Endothelial cell of umbilical vein (primary cell): Measurements from ENCODE around the gene RALGPS2. TPM values are rescaled to one million over a fixed set of nuclear protein-coding genes. Genes with fewer than 3 reads are reported as not detected.

Source experiments
- BruUV-seq: library from RNA; stranded (reverse); fragments of 400-500 nt; replicated peaks from 2 replicates; lab custom pipeline; 2021; lab: Mats Ljungman, UMichigan
- CTCF ChIA-PET: fragments of 300-600, 350-600 bp; sonication (Branson Sonifier 250); formaldehyde crosslinking; loops from one replicate; lab custom pipeline; 2021; ENCODE audit warnings: antibody characterized with exemption, inconsistent platforms; lab: Charles Lee
- POLR2A ChIA-PET: fragments of 300-600, 350-600 bp; sonication (Branson Sonifier 250); formaldehyde crosslinking; loops from one replicate; lab custom pipeline; 2021; ENCODE audit warnings: antibody characterized with exemption, inconsistent platforms; lab: Charles Lee
- DNase-seq: peaks from one replicate; pipeline ENCODE4 v3.0.0-alpha.2; 2011; ENCODE audit warnings: low read depth, low spot score
- FAIRE-seq: peaks from 2 replicates; lab custom pipeline; 2011; peaks lifted over from hg19 to GRCh38; lab: Jason Lieb, UNC
- H2AFZ ChIP-seq: 2 replicates; pipeline ENCODE4 v1.6.0; 2012; ENCODE audit warnings: low read depth, low read length, control low read depth, inconsistent platforms
- H3K27ac ChIP-seq: 2 replicates; pipeline ENCODE4 v1.5.1; 2011; ENCODE audit warnings: low read depth, mild to moderate bottlenecking, control low read depth, low read length, moderate library complexity; ENCODE audit not compliant: insufficient read depth
- H3K27me3 ChIP-seq, 2 experiments: 2 replicates each; pipeline versions ENCODE4 v1.6.0 to v1.6.1; 2011; ENCODE audit warnings: low read length in 2 of 2, mixed read lengths in 1 of 2; ENCODE audit not compliant: control insufficient read depth in 2 of 2, insufficient read depth in 2 of 2
- H3K36me3 ChIP-seq, 2 experiments: 2 replicates in 1 of 2; 3 replicates in 1 of 2; pipeline ENCODE4 v1.5.1; 2011; ENCODE audit warnings: low read length in 2 of 2, mild to moderate bottlenecking in 1 of 2, moderate library complexity in 1 of 2; ENCODE audit not compliant: control insufficient read depth in 2 of 2, insufficient read depth in 2 of 2; ENCODE audit errors: extremely low read depth in 1 of 2
- H3K4me1 ChIP-seq: 3 replicates; pipeline ENCODE4 v1.5.1; 2011; ENCODE audit warnings: mild to moderate bottlenecking, low read length; ENCODE audit not compliant: control insufficient read depth, insufficient read depth; ENCODE audit errors: extremely low read depth
- H3K4me2 ChIP-seq: 2 replicates; pipeline ENCODE4 v1.6.1; 2011; ENCODE audit warnings: low read length, control low read depth, mixed read lengths; ENCODE audit not compliant: insufficient read depth
- H3K4me3 ChIP-seq, 3 experiments: fragments of 200-600 bp in 1 of 3; sonication (generic), shearing (Covaris generic) in 1 of 3; replicated peaks in 1 of 3; 2 replicates each; pipeline ENCODE4 v1.5.1; 2011 to 2016; ENCODE audit warnings: control low read depth in 3 of 3, low read length in 3 of 3, mild to moderate bottlenecking in 2 of 3, inconsistent platforms in 1 of 3, low read depth in 1 of 3, moderate library complexity in 1 of 3; ENCODE audit not compliant: insufficient read depth in 1 of 3
- H3K79me2 ChIP-seq: 2 replicates; pipeline ENCODE4 v1.6.0; 2012; ENCODE audit warnings: low read length, inconsistent platforms; ENCODE audit not compliant: control insufficient read depth, insufficient read depth
- H3K9ac ChIP-seq: replicated peaks from 2 replicates; pipeline ENCODE3; 2011; ENCODE audit warnings: low read length, control low read depth; ENCODE audit not compliant: insufficient read depth; ENCODE audit errors: extremely low read depth
- H3K9me1 ChIP-seq: replicated peaks from 3 replicates; pipeline ENCODE4 v1.6.0; 2011; ENCODE audit warnings: mild to moderate bottlenecking, low read length; ENCODE audit not compliant: control insufficient read depth, insufficient read depth; ENCODE audit errors: extremely low read depth
- H3K9me3 ChIP-seq: replicated peaks from 2 replicates; pipeline ENCODE4 v1.5.1; 2012; ENCODE audit warnings: low read length, inconsistent platforms; ENCODE audit not compliant: control insufficient read depth, insufficient read depth
- H4K20me1 ChIP-seq: replicated peaks from 2 replicates; pipeline ENCODE3; 2011; ENCODE audit warnings: mild to moderate bottlenecking, low read length; ENCODE audit not compliant: control insufficient read depth, insufficient read depth; ENCODE audit errors: extremely low read depth
- CTCF ChIP-seq, 2 donors: IDR thresholded peaks; 1 replicate in 1 of 2; 2 replicates in 1 of 2; pipeline ENCODE4 v1.5.1; 2011; ENCODE audit warnings: low read length in 2 of 2, mild to moderate bottlenecking in 2 of 2, moderate library complexity in 2 of 2, control low read depth in 1 of 2, inconsistent platforms in 1 of 2, low read depth in 1 of 2; ENCODE audit not compliant: insufficient read depth in 1 of 2; ENCODE audit errors: extremely low read depth in 1 of 2
- EZH2 ChIP-seq: IDR thresholded peaks from 2 replicates; pipeline ENCODE4 v1.6.1; 2012; ENCODE audit warnings: borderline replicate concordance, low read depth, mild to moderate bottlenecking, moderate library complexity, low read length, inconsistent platforms; ENCODE audit not compliant: severe bottlenecking
- FOS ChIP-seq: IDR thresholded peaks from 2 replicates; pipeline ENCODE4 v1.6.1; 2011; ENCODE audit warnings: mild to moderate bottlenecking, low read length, moderate library complexity, borderline replicate concordance; ENCODE audit not compliant: insufficient read depth
- GATA2 ChIP-seq: IDR thresholded peaks from 2 replicates; pipeline ENCODE4 v1.7.0; 2011; ENCODE audit warnings: low read depth, mild to moderate bottlenecking, moderate library complexity, mixed read lengths, low read length; ENCODE audit not compliant: insufficient read length, insufficient read depth
- JUN ChIP-seq: IDR thresholded peaks from 2 replicates; pipeline ENCODE4 v1.6.1; 2011; ENCODE audit warnings: borderline replicate concordance, low read depth; ENCODE audit not compliant: insufficient read length, insufficient read depth
- MAX ChIP-seq: IDR thresholded peaks from 2 replicates; pipeline ENCODE4 v1.6.1; 2011; ENCODE audit not compliant: insufficient read depth, insufficient read length
- POLR2A ChIP-seq: IDR thresholded peaks from 2 replicates; pipeline ENCODE4 v1.6.1; 2012; ENCODE audit warnings: low read depth, mild to moderate bottlenecking, control low read depth, low read length
- POLR2AphosphoS5 ChIP-seq: IDR thresholded peaks from 2 replicates; pipeline ENCODE4 v1.6.1; 2012; ENCODE audit warnings: low read depth, mild to moderate bottlenecking, control low read depth, low read length, moderate library complexity; ENCODE audit not compliant: insufficient read depth
- dilution Hi-C: fragments of 300-500 bp; cut with MboI; formaldehyde crosslinking; loops from one replicate; pipeline ENCODE4 v1.15.0; 2019; ENCODE audit warnings: low sequenced_read_pairs; ENCODE audit not compliant: extremely low pct_ligation_motif_present
- intact Hi-C: fragments of 100-400 bp; cut with micrococcal nuclease; formaldehyde crosslinking; loops from one replicate; pipeline ENCODE4 v1.10.0; 2022
- polyA plus RNA-seq, 4 experiments: library from polyadenylated mRNA; depleted of rRNA in 3 of 4; stranded (reverse) in 3 of 4; unstranded in 1 of 4; fragments of >200 nt; gene quantifications; 2 replicates each; pipeline versions ENCODE4 v1.2.1 to v1.2.3, GENCODE V29; 2011 to 2012; ENCODE audit warnings: missing spikeins in 1 of 4
- total RNA-seq: library from RNA; stranded (reverse); gene quantifications from 2 replicates; pipeline ENCODE4 v1.2.3, GENCODE V29; 2021

RALGPS2 gene
- total and polyA plus RNA-seq, 2 donors (not counting 3 experiments of a cell fraction or from before 2014, with no cell fraction given): 4.6 to 27.7 TPM

- no peaks in the 10 kb centered on the region for H3K9me3 ChIP-seq
- ChIA-PET CTCF (no interaction called here), POLR2A (no interaction called here)
- dilution Hi-C loops (no loop called here), intact Hi-C loops (no loop called here)
- DNase-seq (no peak), FAIRE-seq (no peak)
- H3K9me1 ChIP-seq: no peaks in the 10 kb centered on the region
- BruUV-seq: no TSS peak
- H3K4me3 ChIP-seq: no peak overlapping the region
- no peak overlapping the region for H3K9ac ChIP-seq
- TF ChIP-seq EZH2 (no peak), POLR2A (no peak), FOS (no peak), CTCF (IDR thresholded peaks at IDR 0.05; ENCODE audit: extremely low read depth in 1 of 2, insufficient read depth in 1 of 2, low read depth in 1 of 2, low read length in 2 of 2) (no peak), JUN (no peak), POLR2AphosphoS5 (no peak), MAX (no peak), GATA2 (no peak)
- no peak overlapping the region for H2AFZ ChIP-seq
- H4K20me1 ChIP-seq: no peaks in the 10 kb centered on the region
- no peaks in the 10 kb centered on the region for H3K4me1 ChIP-seq
- no peaks in the 10 kb centered on the region for H3K27me3 ChIP-seq
- no peaks in the 10 kb centered on the region for H3K36me3 ChIP-seq
- no peak overlapping the region for H3K4me2 ChIP-seq
- no peaks in the 10 kb centered on the region for H3K79me2 ChIP-seq
- no peak overlapping the region for H3K27ac ChIP-seq
Measured at GRCh38 chr1:178959543-178960460, 234.8 kb downstream of the RALGPS2 start.
